AG04449 (cell line): ENCODE data around the gene FYCO1.

Experiments
- CTCF ChIA-PET: fragments of 350-600 bp; formaldehyde crosslinking; extraction: SDS; loops from one replicate; lab custom pipeline; 2021; ENCODE audit warnings: antibody characterized with exemption; lab: Yijun Ruan, JAX
- POLR2A ChIA-PET: fragments of 400-600, 350-600 bp; formaldehyde crosslinking; extraction: SDS; loops from one replicate; lab custom pipeline; 2020; ENCODE audit warnings: antibody characterized with exemption, inconsistent platforms; lab: Yijun Ruan, JAX
- DNase-seq: peaks from one replicate; pipeline ENCODE4 v3.0.0-alpha.2; 2010; ENCODE audit warnings: low read depth, low spot score
- H3K4me3 ChIP-seq: 2 replicates; pipeline ENCODE4 v1.5.1; 2011; ENCODE audit warnings: low read depth, mild to moderate bottlenecking, control low read depth, low read length
- CTCF ChIP-seq: IDR thresholded peaks from one replicate; pipeline ENCODE4 v1.5.1; 2011; ENCODE audit warnings: mild to moderate bottlenecking, moderate library complexity, low read length, control low read depth, inconsistent platforms; ENCODE audit not compliant: insufficient read depth; ENCODE audit errors: missing control alignments

Gene FYCO1

DNA sequence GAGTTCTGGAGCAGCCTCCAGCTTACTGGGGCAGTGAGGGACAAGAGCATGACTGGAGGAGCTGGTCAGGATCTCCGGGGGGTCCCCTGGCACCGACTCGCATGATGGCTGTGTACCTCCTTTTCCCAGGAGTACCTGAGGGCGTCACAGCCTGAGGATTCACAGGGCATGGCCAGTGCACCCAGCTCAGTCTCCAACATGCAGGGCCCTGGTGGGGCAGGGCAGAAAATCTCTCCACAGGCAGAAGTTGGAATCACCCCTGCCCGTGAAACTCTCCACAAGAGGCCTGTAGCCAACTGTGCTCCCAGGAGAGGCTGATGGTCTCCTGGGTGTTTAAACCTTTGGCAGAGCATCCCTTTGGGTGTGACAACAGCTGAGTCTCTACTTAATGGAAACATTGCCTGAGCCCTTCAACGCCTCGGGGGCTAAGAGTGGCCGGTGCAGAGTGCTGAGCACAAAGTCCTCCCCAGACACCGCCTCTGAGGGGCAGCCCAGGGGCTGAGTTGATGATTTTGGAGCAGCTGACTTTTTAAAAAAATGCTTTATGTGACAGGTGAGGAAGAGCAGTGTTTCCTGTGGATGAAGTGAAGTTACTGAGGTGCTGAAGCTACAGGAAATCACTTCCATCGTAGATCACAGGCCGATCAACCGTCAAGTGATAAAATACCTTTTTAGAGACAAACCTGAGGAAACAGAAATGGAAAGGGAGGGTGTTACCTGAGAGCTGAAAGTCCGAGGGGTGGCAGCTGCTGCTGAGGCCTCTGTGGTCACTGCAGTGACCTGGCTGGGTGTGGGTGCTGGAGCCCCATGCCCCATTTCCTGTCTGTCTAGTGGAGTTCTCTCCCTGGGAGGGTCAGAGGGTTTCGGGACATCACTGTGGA is 74.2 kb downstream of the FYCO1 start:
- no peak for DNase-seq
- CTCF ChIA-PET, result interaction anchor here (1.1 to 36.2 kb wide), 5 partner anchors 8 to 162 kb away, joined by 4 to 918 read pairs (median 25); no protein-coding TSS in a partner anchor
- POLR2A ChIA-PET, result no interaction called here
- TF ChIP-seq CTCF, result no peak
- H3K4me3 ChIP-seq, result no peak overlapping the region

DNA sequence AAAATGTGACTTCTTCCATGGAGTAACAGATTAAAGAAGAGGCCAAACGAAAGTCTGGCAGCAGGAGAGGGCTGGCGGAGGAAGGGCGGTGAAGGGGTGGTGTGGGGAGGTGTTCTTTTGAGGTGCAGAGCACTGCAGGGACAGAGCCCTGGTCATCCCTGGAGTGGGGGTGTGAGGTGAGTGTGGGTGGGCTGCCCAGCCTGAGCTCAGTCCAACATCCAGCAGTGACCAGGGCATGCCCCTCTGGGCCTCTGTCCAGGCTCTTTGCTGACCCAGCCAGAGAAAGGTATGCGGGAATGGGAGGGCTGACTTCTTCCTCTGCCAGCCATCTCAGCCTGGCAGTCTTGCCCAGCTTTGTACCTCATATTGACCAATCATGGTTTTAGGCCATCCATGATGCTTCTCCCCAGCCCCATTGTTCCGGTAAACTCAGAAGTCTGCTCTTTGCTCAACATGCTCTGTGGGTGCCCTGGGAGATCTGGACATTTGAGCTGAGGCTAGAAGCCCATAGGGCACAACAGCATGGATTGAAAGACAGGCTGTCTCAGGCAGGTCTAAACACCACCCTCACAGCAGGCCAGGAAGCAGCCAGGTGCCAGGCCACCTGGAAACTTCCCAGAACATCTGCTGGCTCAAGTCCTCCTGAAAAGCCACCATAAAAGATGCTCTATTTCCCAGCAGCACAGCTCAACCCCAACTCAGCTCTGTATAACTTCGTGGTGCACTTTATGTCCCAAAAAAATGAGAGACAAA is 78.3 kb downstream of the FYCO1 start:
- H3K4me3 ChIP-seq, result no peak overlapping the region
- ChIA-PET POLR2A (no interaction called here), CTCF (interaction anchor here (1.3 to 1.5 kb wide), 3 partner anchors 9 to 162 kb away, joined by 3 to 5 read pairs (median 5); no protein-coding TSS in a partner anchor)
- no peak for DNase-seq
- no peak for TF ChIP-seq CTCF

GRCh38 chr3:45915518-45916231 is 79.9 kb downstream of the FYCO1 start:
- no peak overlapping the region for H3K4me3 ChIP-seq
- TF ChIP-seq CTCF, result no peak
- DNase-seq, result peak; percentile 72
- POLR2A ChIA-PET, result no interaction called here
- CTCF ChIA-PET, result interaction anchor here (0.7 to 1.0 kb wide), 2 partner anchors 12 to 160 kb away, joined by 3 to 4 read pairs; no protein-coding TSS in a partner anchor

DNA sequence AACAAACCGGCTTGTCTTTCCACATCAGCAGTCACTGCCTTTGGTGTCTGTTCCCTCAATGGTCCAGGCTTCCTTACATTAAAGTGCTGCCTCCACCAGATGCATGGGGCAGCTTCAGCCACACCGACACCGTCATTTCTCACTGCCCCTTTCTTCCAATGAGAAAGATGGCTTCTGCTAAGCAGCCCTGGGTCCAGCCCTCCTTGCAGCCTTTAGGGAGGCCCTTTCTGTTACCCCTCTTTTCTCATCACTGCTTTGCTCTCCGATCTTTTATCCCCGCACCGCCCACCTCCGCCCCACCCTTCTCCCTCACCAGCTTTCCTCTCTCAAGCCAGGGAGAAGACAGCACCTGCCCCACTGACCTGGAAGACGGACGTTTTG is 80.6 kb downstream of the FYCO1 start:
- POLR2A ChIA-PET, result no interaction called here
- no peak overlapping the region for H3K4me3 ChIP-seq
- DNase-seq, result no peak
- CTCF ChIA-PET, result interaction anchor here (0.7 to 1.0 kb wide), 2 partner anchors 13 to 161 kb away, joined by 3 to 4 read pairs; no protein-coding TSS in a partner anchor
- TF ChIP-seq CTCF, result no peak

DNA sequence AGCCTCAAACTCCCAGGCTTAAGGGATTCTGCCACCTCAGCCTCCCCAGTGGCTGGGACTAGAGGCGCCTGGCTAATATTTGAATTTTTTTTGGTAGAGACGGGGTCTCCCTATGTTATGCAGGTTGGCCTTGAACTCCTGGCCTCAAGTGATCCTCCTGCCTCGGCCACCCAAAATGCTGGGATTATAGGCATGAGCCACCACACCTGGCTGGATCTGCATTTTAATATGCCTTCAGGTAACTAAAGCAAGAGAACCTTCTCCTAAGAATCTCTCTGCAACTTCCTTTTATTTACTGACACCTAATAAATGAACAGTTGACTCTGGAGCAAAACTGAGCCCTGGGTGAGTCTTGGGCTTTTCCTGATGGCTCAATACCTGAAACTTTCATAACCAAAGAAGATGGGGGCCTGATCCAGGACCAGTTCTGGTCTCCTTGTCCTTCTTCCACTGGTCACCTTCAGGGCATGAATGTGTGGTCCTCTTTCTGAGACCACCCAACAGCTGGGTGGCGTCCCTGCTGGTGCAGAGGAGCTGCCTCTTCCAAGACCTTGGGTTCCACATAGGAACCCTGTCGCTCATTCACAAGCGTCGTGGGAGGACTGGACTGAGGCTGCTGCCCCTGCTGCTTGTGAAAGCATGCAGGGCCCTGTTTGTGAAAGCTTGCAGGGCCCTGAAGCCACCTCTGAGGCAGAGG is 81.1 kb downstream of the FYCO1 start:
- TF ChIP-seq CTCF, result no peak
- ChIA-PET CTCF (interaction anchor here (0.7 kb wide), 1 partner anchor 13 kb away, joined by 4 read pairs; no protein-coding TSS in a partner anchor), POLR2A (no interaction called here)
- no peak for DNase-seq
- no peak overlapping the region for H3K4me3 ChIP-seq
